GM21515 (cell line): Measurements from ENCODE around the gene TLX1.

ENCODE experiments used
- ATAC-seq: cut with Tn5 transposase; IDR thresholded peaks from one replicate; pipeline ENCODE4 v1.9.1; 2021; ENCODE audit not compliant: unreplicated experiment

Gene TLX1

GRCh38 chr10:101130984-101131961 lies at the start of gene TLX1:
TLX1 (plus strand) TSS chr10:101131300; CDS start chr10:101131542, 242 bp downstream.
- no peak for ATAC-seq

GRCh38 chr10:101085846-101086245 lies 45.3 kb upstream of the TLX1 start:
- no peak for ATAC-seq

GRCh38 chr10:101087376-101087775 lies 43.7 kb upstream of the TLX1 start:
- ATAC-seq = no peak

- no peak for ATAC-seq
Measured at GRCh38 chr10:101087965-101088364, 43.1 kb upstream of the TLX1 start.

GRCh38 chr10:101089520-101090299 lies 41.4 kb upstream of the TLX1 start:
- ATAC-seq = no peak

- ATAC-seq = no peak
Measured at GRCh38 chr10:101090597-101090996, 40.5 kb upstream of the TLX1 start.

- no peak for ATAC-seq
Measured at GRCh38 chr10:101091546-101092290, 39.4 kb upstream of the TLX1 start.

- no peak for ATAC-seq
Measured at GRCh38 chr10:101092881-101093354, 38.2 kb upstream of the TLX1 start.

GRCh38 chr10:101094121-101094879 lies 36.8 kb upstream of the TLX1 start:
- no peak for ATAC-seq

- ATAC-seq = no peak
Measured at GRCh38 chr10:101095004-101095403, 36.1 kb upstream of the TLX1 start.

- ATAC-seq = no peak
Measured at GRCh38 chr10:101095550-101096213, 35.4 kb upstream of the TLX1 start.

GRCh38 chr10:101096378-101096777 lies 34.7 kb upstream of the TLX1 start:
- no peak for ATAC-seq

GRCh38 chr10:101097881-101098280 lies 33.2 kb upstream of the TLX1 start:
- no peak for ATAC-seq

GRCh38 chr10:101099901-101100300 lies 31.2 kb upstream of the TLX1 start:
- no peak for ATAC-seq

- ATAC-seq = no peak
Measured at GRCh38 chr10:101101372-101101881, 29.7 kb upstream of the TLX1 start.

- ATAC-seq = no peak
Measured at GRCh38 chr10:101103430-101103829, 27.7 kb upstream of the TLX1 start.

GRCh38 chr10:101106351-101106750 lies 24.7 kb upstream of the TLX1 start:
- ATAC-seq = no peak

GRCh38 chr10:101107771-101108170 lies 23.3 kb upstream of the TLX1 start:
- no peak for ATAC-seq

- ATAC-seq = no peak
Measured at GRCh38 chr10:101110856-101111523, 20.1 kb upstream of the TLX1 start.
